Natural killer cell (primary cell): ENCODE data around the gene NEGR1. TPM values are rescaled to one million over a fixed set of nuclear protein-coding genes. Genes with fewer than 3 reads are reported as not detected.

Experiments used
- ATAC-seq, 3 donors: fragments of 150-1000 bp in 2 of 3; fragments of 200-7000 bp in 1 of 3; cut with Tn5 transposase; 1 replicate in 1 of 3; 2 replicates in 2 of 3; pipeline ENCODE4 v1.10.0; 2021; ENCODE audit warnings: mild to moderate bottlenecking in 2 of 3, moderate library complexity in 2 of 3
- DNase-seq, 2 donors: peaks; one replicate each; pipeline versions ENCODE4 v3.0.0 to v3.0.0-alpha.2; 2013 to 2021; ENCODE audit warnings: mixed read lengths in 1 of 2
- H3K27ac ChIP-seq: one replicate; pipeline ENCODE4 v1.5.1; 2013; ENCODE audit warnings: mild to moderate bottlenecking, low read length
- H3K27me3 ChIP-seq: one replicate; pipeline ENCODE4 v1.6.1; 2013; ENCODE audit warnings: low read length; ENCODE audit not compliant: control insufficient read depth, insufficient read depth
- H3K36me3 ChIP-seq: one replicate; pipeline ENCODE4 v1.6.1; 2013; ENCODE audit warnings: low read length; ENCODE audit not compliant: control insufficient read depth, insufficient read depth
- H3K4me1 ChIP-seq: one replicate; pipeline ENCODE4 v1.6.1; 2013; ENCODE audit warnings: low read length; ENCODE audit not compliant: control insufficient read depth, insufficient read depth
- H3K4me3 ChIP-seq: one replicate; pipeline ENCODE4 v1.5.1; 2013; ENCODE audit warnings: low read length
- H3K9me3 ChIP-seq: one replicate; pipeline ENCODE4 v1.6.1; 2013; ENCODE audit warnings: low read length; ENCODE audit not compliant: control insufficient read depth, insufficient read depth
- H3K27ac Mint-ChIP-seq, 2 donors: one replicate each; pipeline ENCODE4 v1.8.0; 2022; ENCODE audit warnings: mild to moderate bottlenecking in 2 of 2, mixed read lengths in 2 of 2, moderate library complexity in 1 of 2
- H3K27me3 Mint-ChIP-seq, 2 donors: one replicate each; pipeline ENCODE4 v1.8.0; 2022; ENCODE audit warnings: low read depth in 2 of 2, mixed read lengths in 2 of 2
- H3K36me3 Mint-ChIP-seq: one replicate; pipeline ENCODE4 v1.8.0; 2022; ENCODE audit warnings: mixed read lengths
- H3K4me1 Mint-ChIP-seq, 2 donors: one replicate each; pipeline ENCODE4 v1.8.0; 2022; ENCODE audit warnings: mixed read lengths in 2 of 2
- H3K4me3 Mint-ChIP-seq: one replicate; pipeline ENCODE4 v1.8.0; 2022; ENCODE audit warnings: mild to moderate bottlenecking, moderate library complexity, mixed read lengths
- H3K9me3 Mint-ChIP-seq, 2 donors: one replicate each; pipeline ENCODE4 v1.8.0; 2022; ENCODE audit warnings: mixed read lengths in 2 of 2
- CTCF ChIP-seq: fragments of 200-600 bp; IDR thresholded peaks from one replicate; pipeline ENCODE4 v1.8.0; 2022; ENCODE audit warnings: antibody characterized with exemption
- WGBS: methylation state at CpG from one replicate; pipeline ENCODE4 v1.1.7; 2013; ENCODE audit warnings: missing lambda C conversion rate; ENCODE audit not compliant: insufficient coverage; 5-methylcytosine and 5-hydroxymethylcytosine counted together
- intact Hi-C: fragments of 100-400 bp; cut with micrococcal nuclease; formaldehyde crosslinking; loops from one replicate; pipeline ENCODE4 v1.14.2; 2022
- total RNA-seq, 4 donors: library from RNA; stranded (reverse); fragments of 120-200 nt in 1 of 4; gene quantifications; one replicate each; pipeline versions ENCODE4 v1.2.3 to v1.2.4, GENCODE V29; 2013 to 2022

Gene NEGR1
- total RNA-seq, 3 donors from 2014 or later (not counting 1 experiment from before 2014, with no cell fraction given), result 0.55 to 1.3 TPM; not detected in 1

- no peak for TF ChIP-seq CTCF
- H3K27me3 Mint-ChIP-seq, result no peaks in the 10 kb centered on the region
- H3K4me3 ChIP-seq, result no peak overlapping the region
- intact Hi-C loops, result no loop called here
- H3K9me3 ChIP-seq, result no peaks in the 10 kb centered on the region
- H3K27ac ChIP-seq, result no peak overlapping the region
- H3K4me3 Mint-ChIP-seq, result no peak overlapping the region
- no peak for ATAC-seq
- no peak for DNase-seq
- H3K4me1 Mint-ChIP-seq, result peaks cover 7 to 8% of the 10 kb centered on the region in 2 donors
- peaks cover 4% of the 10 kb centered on the region for H3K4me1 ChIP-seq
- no peaks in the 10 kb centered on the region for H3K27me3 ChIP-seq
- 83% methylated on average over 3 of the region's 6 CpGs for WGBS
- no peaks in the 10 kb centered on the region for H3K9me3 Mint-ChIP-seq
- no peak overlapping the region for H3K27ac Mint-ChIP-seq
- H3K36me3 ChIP-seq, result no peaks in the 10 kb centered on the region
- H3K36me3 Mint-ChIP-seq, result no peaks in the 10 kb centered on the region
These were observed 272.9 kb downstream of the NEGR1 start for GRCh38 chr1:72009173-72010093.

GRCh38 chr1:72007312-72007711, 275.0 kb downstream of the NEGR1 start:
- H3K27ac Mint-ChIP-seq, result no peak overlapping the region
- no peak for TF ChIP-seq CTCF
- WGBS, result no CpG with 5 or more reads among the region's 2 CpGs
- no peaks in the 10 kb centered on the region for H3K36me3 Mint-ChIP-seq
- intact Hi-C loops, result no loop called here
- Histone ChIP-seq H3K27ac (no peak overlapping the region), H3K36me3 (no peaks in the 10 kb centered on the region), H3K9me3 (no peaks in the 10 kb centered on the region), H3K4me3 (no peak overlapping the region), H3K4me1 (peaks cover 4% of the 10 kb centered on the region), H3K27me3 (no peaks in the 10 kb centered on the region)
- H3K4me3 Mint-ChIP-seq, result no peak overlapping the region
- no peaks in the 10 kb centered on the region for H3K27me3 Mint-ChIP-seq
- no peak for DNase-seq
- H3K9me3 Mint-ChIP-seq, result no peaks in the 10 kb centered on the region
- ATAC-seq, result no peak
- H3K4me1 Mint-ChIP-seq, result peaks cover 7 to 8% of the 10 kb centered on the region in 2 donors

- peaks cover 4% of the 10 kb centered on the region for H3K4me1 ChIP-seq
- Mint-ChIP-seq H3K9me3 (no peaks in the 10 kb centered on the region), H3K4me3 (no peak overlapping the region), H3K27me3 (no peaks in the 10 kb centered on the region), H3K4me1 (peaks cover 7 to 8% of the 10 kb centered on the region in 2 donors), H3K27ac (no peak overlapping the region), H3K36me3 (no peaks in the 10 kb centered on the region)
- H3K9me3 ChIP-seq, result no peaks in the 10 kb centered on the region
- no peak overlapping the region for H3K4me3 ChIP-seq
- no peaks in the 10 kb centered on the region for H3K27me3 ChIP-seq
- WGBS, result 88% methylated on average over 1 of the region's 1 CpG
- ATAC-seq, result no peak
- no peaks in the 10 kb centered on the region for H3K36me3 ChIP-seq
- no peak for DNase-seq
- no peak for TF ChIP-seq CTCF
- intact Hi-C loops, result no loop called here
- H3K27ac ChIP-seq, result no peak overlapping the region
These were observed 276.2 kb downstream of the NEGR1 start for GRCh38 chr1:72006092-72006491.
